Natural killer cell (primary cell): ENCODE results near the gene STX2. TPM values are rescaled to one million over a fixed set of nuclear protein-coding genes. Genes with fewer than 3 reads are reported as not detected.

Experiments
- ATAC-seq, 3 donors: fragments of 150-1000 bp in 2 of 3; fragments of 200-7000 bp in 1 of 3; cut with Tn5 transposase; 1 replicate in 1 of 3; 2 replicates in 2 of 3; pipeline ENCODE4 v1.10.0; 2021; ENCODE audit warnings: mild to moderate bottlenecking in 2 of 3, moderate library complexity in 2 of 3
- DNase-seq, 2 donors: peaks; one replicate each; pipeline versions ENCODE4 v3.0.0 to v3.0.0-alpha.2; 2013 to 2021; ENCODE audit warnings: mixed read lengths in 1 of 2
- H3K27ac ChIP-seq: one replicate; pipeline ENCODE4 v1.5.1; 2013; ENCODE audit warnings: mild to moderate bottlenecking, low read length
- H3K27me3 ChIP-seq: one replicate; pipeline ENCODE4 v1.6.1; 2013; ENCODE audit warnings: low read length; ENCODE audit not compliant: control insufficient read depth, insufficient read depth
- H3K36me3 ChIP-seq: one replicate; pipeline ENCODE4 v1.6.1; 2013; ENCODE audit warnings: low read length; ENCODE audit not compliant: control insufficient read depth, insufficient read depth
- H3K4me1 ChIP-seq: one replicate; pipeline ENCODE4 v1.6.1; 2013; ENCODE audit warnings: low read length; ENCODE audit not compliant: control insufficient read depth, insufficient read depth
- H3K4me3 ChIP-seq: one replicate; pipeline ENCODE4 v1.5.1; 2013; ENCODE audit warnings: low read length
- H3K9me3 ChIP-seq: one replicate; pipeline ENCODE4 v1.6.1; 2013; ENCODE audit warnings: low read length; ENCODE audit not compliant: control insufficient read depth, insufficient read depth
- H3K27ac Mint-ChIP-seq, 2 donors: one replicate each; pipeline ENCODE4 v1.8.0; 2022; ENCODE audit warnings: mild to moderate bottlenecking in 2 of 2, mixed read lengths in 2 of 2, moderate library complexity in 1 of 2
- H3K27me3 Mint-ChIP-seq, 2 donors: one replicate each; pipeline ENCODE4 v1.8.0; 2022; ENCODE audit warnings: low read depth in 2 of 2, mixed read lengths in 2 of 2
- H3K36me3 Mint-ChIP-seq: one replicate; pipeline ENCODE4 v1.8.0; 2022; ENCODE audit warnings: mixed read lengths
- H3K4me1 Mint-ChIP-seq, 2 donors: one replicate each; pipeline ENCODE4 v1.8.0; 2022; ENCODE audit warnings: mixed read lengths in 2 of 2
- H3K4me3 Mint-ChIP-seq: one replicate; pipeline ENCODE4 v1.8.0; 2022; ENCODE audit warnings: mild to moderate bottlenecking, moderate library complexity, mixed read lengths
- H3K9me3 Mint-ChIP-seq, 2 donors: one replicate each; pipeline ENCODE4 v1.8.0; 2022; ENCODE audit warnings: mixed read lengths in 2 of 2
- WGBS: methylation state at CpG from one replicate; pipeline ENCODE4 v1.1.7; 2013; ENCODE audit warnings: missing lambda C conversion rate; ENCODE audit not compliant: insufficient coverage; 5-methylcytosine and 5-hydroxymethylcytosine counted together
- intact Hi-C: fragments of 100-400 bp; cut with micrococcal nuclease; formaldehyde crosslinking; loops from one replicate; pipeline ENCODE4 v1.14.2; 2022
- total RNA-seq, 4 donors: library from RNA; stranded (reverse); fragments of 120-200 nt in 1 of 4; gene quantifications; one replicate each; pipeline versions ENCODE4 v1.2.3 to v1.2.4, GENCODE V29; 2013 to 2022
- TF ChIP-seq, protein P1 (sequence below): fragments of 200-600 bp; IDR thresholded peaks from one replicate; pipeline ENCODE4 v1.8.0; 2022; ENCODE audit warnings: antibody characterized with exemption

The STX2 gene
- total RNA-seq, 3 donors from 2014 or later (not counting 1 experiment from before 2014, with no cell fraction given): 7.9 to 14.4 (median 14.1) TPM

DNA sequence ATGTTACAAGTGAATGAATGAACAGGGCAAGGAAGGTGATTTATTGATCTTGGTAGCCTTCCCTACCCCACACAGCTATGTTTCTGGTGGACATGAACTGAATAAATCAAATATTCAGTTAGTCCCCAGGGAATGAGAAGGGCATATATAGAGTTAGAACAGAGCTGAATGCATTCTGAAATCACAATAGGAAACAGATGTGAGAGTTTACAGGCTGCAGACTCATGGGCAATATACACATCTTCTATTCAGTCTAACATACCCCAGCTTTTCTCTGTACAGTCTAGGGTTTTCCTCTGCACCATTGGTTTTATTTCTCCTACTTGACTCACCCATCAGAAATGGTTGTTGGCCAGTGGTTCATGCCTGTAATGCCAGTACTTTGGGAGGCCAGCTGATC, 7.3 kb upstream of the STX2 start:
- no peaks in the 10 kb centered on the region for H3K36me3 Mint-ChIP-seq
- TF ChIP-seq, protein P1, sequence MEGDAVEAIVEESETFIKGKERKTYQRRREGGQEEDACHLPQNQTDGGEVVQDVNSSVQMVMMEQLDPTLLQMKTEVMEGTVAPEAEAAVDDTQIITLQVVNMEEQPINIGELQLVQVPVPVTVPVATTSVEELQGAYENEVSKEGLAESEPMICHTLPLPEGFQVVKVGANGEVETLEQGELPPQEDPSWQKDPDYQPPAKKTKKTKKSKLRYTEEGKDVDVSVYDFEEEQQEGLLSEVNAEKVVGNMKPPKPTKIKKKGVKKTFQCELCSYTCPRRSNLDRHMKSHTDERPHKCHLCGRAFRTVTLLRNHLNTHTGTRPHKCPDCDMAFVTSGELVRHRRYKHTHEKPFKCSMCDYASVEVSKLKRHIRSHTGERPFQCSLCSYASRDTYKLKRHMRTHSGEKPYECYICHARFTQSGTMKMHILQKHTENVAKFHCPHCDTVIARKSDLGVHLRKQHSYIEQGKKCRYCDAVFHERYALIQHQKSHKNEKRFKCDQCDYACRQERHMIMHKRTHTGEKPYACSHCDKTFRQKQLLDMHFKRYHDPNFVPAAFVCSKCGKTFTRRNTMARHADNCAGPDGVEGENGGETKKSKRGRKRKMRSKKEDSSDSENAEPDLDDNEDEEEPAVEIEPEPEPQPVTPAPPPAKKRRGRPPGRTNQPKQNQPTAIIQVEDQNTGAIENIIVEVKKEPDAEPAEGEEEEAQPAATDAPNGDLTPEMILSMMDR: no peak
- Histone ChIP-seq H3K4me3 (no peak overlapping the region), H3K9me3 (no peaks in the 10 kb centered on the region), H3K27ac (no peak overlapping the region), H3K4me1 (no peaks in the 10 kb centered on the region), H3K27me3 (no peaks in the 10 kb centered on the region), H3K36me3 (no peaks in the 10 kb centered on the region)
- no peak for DNase-seq
- H3K27ac Mint-ChIP-seq: no peak overlapping the region
- no peak for ATAC-seq
- no peak overlapping the region for H3K4me3 Mint-ChIP-seq
- no peaks in the 10 kb centered on the region for H3K9me3 Mint-ChIP-seq
- H3K4me1 Mint-ChIP-seq: no peaks in the 10 kb centered on the region
- H3K27me3 Mint-ChIP-seq: peaks cover 12 to 15% of the 10 kb centered on the region in 2 donors
- intact Hi-C loops: no loop called here

DNA sequence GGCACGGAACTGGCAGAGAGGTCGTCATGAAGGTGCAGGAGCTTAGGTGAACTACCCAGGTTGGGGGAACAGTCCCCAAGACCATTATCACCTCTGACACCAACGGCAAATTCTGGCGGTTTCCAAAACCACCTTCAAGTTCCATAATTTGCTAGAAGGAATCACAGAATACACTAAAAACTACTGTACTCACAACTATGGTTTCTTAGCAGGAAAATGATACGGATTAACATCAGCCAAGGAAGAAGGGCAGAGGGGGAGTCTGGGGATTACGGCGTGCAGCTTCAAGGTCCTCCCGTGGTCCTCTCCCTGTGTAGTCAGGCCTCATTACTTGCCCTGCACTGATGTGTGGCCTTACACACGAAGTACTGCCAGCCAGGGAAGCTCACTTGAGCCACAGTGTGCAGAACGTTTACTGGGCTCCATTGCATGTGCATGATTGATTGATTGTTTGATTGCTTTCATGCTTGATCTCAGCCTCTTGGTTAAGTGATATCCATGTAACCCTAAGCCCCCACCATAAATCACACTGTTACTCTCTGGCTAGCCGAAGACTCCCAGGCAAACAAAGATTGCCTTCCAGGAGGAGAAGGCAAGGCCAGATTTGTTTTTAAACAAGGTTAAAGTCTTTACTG, 837 bp upstream of the STX2 start:
- no peaks in the 10 kb centered on the region for H3K36me3 ChIP-seq
- no peaks in the 10 kb centered on the region for H3K27me3 ChIP-seq
- 83% methylated on average over 10 of the region's 11 CpGs for WGBS
- H3K9me3 ChIP-seq: no peaks in the 10 kb centered on the region
- peaks cover 19% of the 10 kb centered on the region for H3K4me1 ChIP-seq
- intact Hi-C loops: loop anchor here (2.0 kb wide), 1 partner anchor 31 kb away; no protein-coding TSS in a partner anchor
- no peak overlapping the region for H3K27ac ChIP-seq
- TF ChIP-seq, protein P1: no peak
- Mint-ChIP-seq H3K4me3 (peak overlapping the region; percentile 84), H3K9me3 (no peaks in the 10 kb centered on the region), H3K27me3 (peaks cover 1 to 2% of the 10 kb centered on the region in 2 donors), H3K4me1 (peaks cover 7 to 16% of the 10 kb centered on the region in 2 donors), H3K36me3 (no peaks in the 10 kb centered on the region), H3K27ac (peak overlapping the region in 1 of 2 donors; percentile 72)
- peak in 1 of 2 donors; percentile 15 for DNase-seq
- no peak for ATAC-seq
- H3K4me3 ChIP-seq: peak overlapping the region; percentile 58

DNA sequence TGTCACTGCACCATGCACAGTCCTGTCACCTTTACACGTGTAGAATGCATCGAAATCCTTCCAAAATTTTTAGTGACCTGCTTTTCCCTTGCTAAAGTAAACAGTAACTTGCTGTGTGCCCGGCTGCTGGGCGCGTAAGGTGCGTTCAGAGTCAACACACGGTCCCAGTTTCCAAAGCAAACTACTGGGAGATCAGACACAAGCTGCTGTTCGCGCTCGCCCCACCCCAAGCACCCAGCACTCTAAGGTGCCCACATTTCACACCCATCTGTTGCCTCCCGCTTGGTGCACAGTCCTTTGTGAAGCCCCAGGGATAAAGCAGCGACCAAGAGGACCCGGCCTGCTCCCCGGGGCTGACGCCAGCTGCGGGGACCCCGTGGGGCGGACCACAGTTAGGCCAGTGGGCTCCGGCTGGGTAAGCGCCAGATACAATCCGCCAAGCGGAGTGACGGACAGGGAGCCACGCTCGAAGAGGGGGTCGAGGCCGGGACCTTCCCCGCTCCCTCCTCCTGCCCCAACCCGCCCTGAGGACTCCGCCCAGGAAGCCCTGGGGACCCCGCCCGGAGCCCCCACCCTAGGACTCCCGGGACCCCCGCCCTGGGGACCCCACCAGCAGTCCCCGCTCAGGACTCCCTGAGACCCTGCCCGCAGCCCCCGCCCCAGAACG, 633 bp downstream of the STX2 start:
- Histone ChIP-seq H3K4me1 (peaks cover 20% of the 10 kb centered on the region), H3K27ac (no peak overlapping the region), H3K27me3 (no peaks in the 10 kb centered on the region), H3K36me3 (no peaks in the 10 kb centered on the region), H3K4me3 (peak overlapping the region; percentile 46), H3K9me3 (no peaks in the 10 kb centered on the region)
- 13% methylated on average over 38 of the region's 38 CpGs for WGBS
- Mint-ChIP-seq H3K27me3 (no peaks in the 10 kb centered on the region), H3K4me1 (peaks cover 7 to 16% of the 10 kb centered on the region in 2 donors), H3K36me3 (no peaks in the 10 kb centered on the region), H3K4me3 (peak overlapping the region; percentile 75), H3K9me3 (no peaks in the 10 kb centered on the region), H3K27ac (no peak overlapping the region)
- ATAC-seq (peak; percentile 7 to 12 (median 8)), DNase-seq (peak; percentile 19 to 53)
- intact Hi-C loops: loop anchor here (2.0 kb wide), 1 partner anchor 32 kb away; no protein-coding TSS in a partner anchor
- TF ChIP-seq, protein P1: no peak
